T-helper 17 cell (primary cell): ENCODE data around the gene MYH3. TPM values are rescaled to one million over a fixed set of nuclear protein-coding genes. Genes with fewer than 3 reads are reported as not detected.

Experiments
- ATAC-seq: fragments of 150-1000 bp; cut with Tn5 transposase; 2 replicates; pipeline ENCODE4 v1.10.0; 2021; ENCODE audit warnings: mild to moderate bottlenecking, moderate library complexity
- DNase-seq, 3 donors: peaks; one replicate each; pipeline versions ENCODE4 v3.0.0 to v3.0.0-alpha.2; 2020 to 2021
- H3K9me3 ChIP-seq: one replicate; pipeline ENCODE4 v1.7.0; 2013; ENCODE audit warnings: low read length, mild to moderate bottlenecking; ENCODE audit not compliant: control insufficient read depth, poor library complexity, severe bottlenecking
- H3K27ac Mint-ChIP-seq: one replicate; pipeline ENCODE4 v1.8.0; 2022; ENCODE audit warnings: mild to moderate bottlenecking, moderate library complexity, mixed read lengths
- H3K27me3 Mint-ChIP-seq: one replicate; pipeline ENCODE4 v1.8.0; 2022; ENCODE audit warnings: mixed read lengths
- H3K36me3 Mint-ChIP-seq: one replicate; pipeline ENCODE4 v1.8.0; 2022; ENCODE audit warnings: low read depth, mixed read lengths
- H3K4me1 Mint-ChIP-seq: one replicate; pipeline ENCODE4 v1.8.0; 2022; ENCODE audit warnings: mild to moderate bottlenecking, mixed read lengths
- H3K4me3 Mint-ChIP-seq: one replicate; pipeline ENCODE4 v1.8.0; 2022; ENCODE audit warnings: mild to moderate bottlenecking, moderate library complexity, mixed read lengths
- total RNA-seq, 4 donors: library from RNA in 2 of 4; stranded (reverse) in 2 of 4; gene quantifications; one replicate each; pipeline ENCODE4 v1.2.3 and lab custom pipeline; 2022 to 2026

The MYH3 gene
- total RNA-seq, 2 donors from 2014 or later = 2.8 to 3.2 TPM

- peak; percentile 81 for ATAC-seq
- Mint-ChIP-seq H3K4me1 (no peaks in the 10 kb centered on the region), H3K4me3 (no peak overlapping the region), H3K36me3 (no peaks in the 10 kb centered on the region), H3K27me3 (peaks cover 16% of the 10 kb centered on the region), H3K27ac (peak overlapping the region; percentile 9)
- DNase-seq = peak; percentile 15 to 43 (median 21)
- H3K9me3 ChIP-seq = no peaks in the 10 kb centered on the region
Measured at GRCh38 chr17:10618202-10618635, 38.9 kb downstream of the MYH3 start.

- Mint-ChIP-seq H3K4me1 (no peaks in the 10 kb centered on the region), H3K27me3 (peaks cover 22% of the 10 kb centered on the region), H3K36me3 (no peaks in the 10 kb centered on the region), H3K27ac (no peak overlapping the region), H3K4me3 (no peak overlapping the region)
- no peak for DNase-seq
- H3K9me3 ChIP-seq = no peaks in the 10 kb centered on the region
- ATAC-seq = no peak
Measured at GRCh38 chr17:10617120-10617505, 40.0 kb downstream of the MYH3 start.

GRCh38 chr17:10616502-10617119 is 40.5 kb downstream of the MYH3 start:
- no peak overlapping the region for H3K4me3 Mint-ChIP-seq
- H3K4me1 Mint-ChIP-seq = no peaks in the 10 kb centered on the region
- H3K27ac Mint-ChIP-seq = no peak overlapping the region
- H3K9me3 ChIP-seq = no peaks in the 10 kb centered on the region
- H3K36me3 Mint-ChIP-seq = no peaks in the 10 kb centered on the region
- ATAC-seq (peak; percentile 83), DNase-seq (peak; percentile 42 to 59 (median 44))
- peaks cover 22% of the 10 kb centered on the region for H3K27me3 Mint-ChIP-seq

- no peak for DNase-seq
- H3K9me3 ChIP-seq = no peaks in the 10 kb centered on the region
- Mint-ChIP-seq H3K27me3 (peaks cover 26% of the 10 kb centered on the region), H3K4me3 (no peak overlapping the region), H3K36me3 (no peaks in the 10 kb centered on the region), H3K4me1 (no peaks in the 10 kb centered on the region), H3K27ac (no peak overlapping the region)
- ATAC-seq = no peak
Measured at GRCh38 chr17:10614536-10615155, 42.5 kb downstream of the MYH3 start.

GRCh38 chr17:10613775-10614513 is 43.2 kb downstream of the MYH3 start:
- Mint-ChIP-seq H3K4me3 (no peak overlapping the region), H3K36me3 (no peaks in the 10 kb centered on the region), H3K27me3 (peaks cover 28% of the 10 kb centered on the region), H3K27ac (no peak overlapping the region), H3K4me1 (no peaks in the 10 kb centered on the region)
- no peak for DNase-seq
- no peak for ATAC-seq
- no peaks in the 10 kb centered on the region for H3K9me3 ChIP-seq

GRCh38 chr17:10612957-10613744 is 44.0 kb downstream of the MYH3 start:
- no peaks in the 10 kb centered on the region for H3K9me3 ChIP-seq
- Mint-ChIP-seq H3K4me1 (no peaks in the 10 kb centered on the region), H3K4me3 (no peak overlapping the region), H3K27ac (no peak overlapping the region), H3K36me3 (no peaks in the 10 kb centered on the region), H3K27me3 (peaks cover 28% of the 10 kb centered on the region)
- ATAC-seq (no peak), DNase-seq (no peak)

GRCh38 chr17:10610884-10611283 is 46.2 kb downstream of the MYH3 start:
- H3K36me3 Mint-ChIP-seq = no peaks in the 10 kb centered on the region
- no peak for DNase-seq
- peaks cover 28% of the 10 kb centered on the region for H3K27me3 Mint-ChIP-seq
- no peak overlapping the region for H3K27ac Mint-ChIP-seq
- no peak for ATAC-seq
- H3K9me3 ChIP-seq = no peaks in the 10 kb centered on the region
- H3K4me1 Mint-ChIP-seq = no peaks in the 10 kb centered on the region
- H3K4me3 Mint-ChIP-seq = no peak overlapping the region

- no peak overlapping the region for H3K4me3 Mint-ChIP-seq
- peaks cover 20% of the 10 kb centered on the region for H3K27me3 Mint-ChIP-seq
- H3K9me3 ChIP-seq = no peaks in the 10 kb centered on the region
- ATAC-seq (no peak), DNase-seq (no peak)
- no peaks in the 10 kb centered on the region for H3K36me3 Mint-ChIP-seq
- H3K27ac Mint-ChIP-seq = no peak overlapping the region
- no peaks in the 10 kb centered on the region for H3K4me1 Mint-ChIP-seq
Measured at GRCh38 chr17:10608244-10608643, 48.9 kb downstream of the MYH3 start.

GRCh38 chr17:10606110-10606509 is 51.0 kb downstream of the MYH3 start:
- Mint-ChIP-seq H3K4me3 (no peak overlapping the region), H3K36me3 (no peaks in the 10 kb centered on the region), H3K4me1 (peaks cover 2% of the 10 kb centered on the region), H3K27ac (peak overlapping the region; percentile 41), H3K27me3 (peaks cover 29% of the 10 kb centered on the region)
- ATAC-seq (no peak), DNase-seq (no peak)
- H3K9me3 ChIP-seq = no peaks in the 10 kb centered on the region

GRCh38 chr17:10605221-10605783 is 51.8 kb downstream of the MYH3 start:
- Mint-ChIP-seq H3K27me3 (peaks cover 32% of the 10 kb centered on the region), H3K4me3 (no peak overlapping the region), H3K4me1 (peaks cover 2% of the 10 kb centered on the region), H3K27ac (peak overlapping the region; percentile 41), H3K36me3 (no peaks in the 10 kb centered on the region)
- no peaks in the 10 kb centered on the region for H3K9me3 ChIP-seq
- DNase-seq (no peak), ATAC-seq (no peak)

GRCh38 chr17:10604521-10604920 is 52.6 kb downstream of the MYH3 start:
- peaks cover 35% of the 10 kb centered on the region for H3K27me3 Mint-ChIP-seq
- H3K36me3 Mint-ChIP-seq = no peaks in the 10 kb centered on the region
- no peak for ATAC-seq
- peaks cover 2% of the 10 kb centered on the region for H3K4me1 Mint-ChIP-seq
- H3K27ac Mint-ChIP-seq = no peak overlapping the region
- no peaks in the 10 kb centered on the region for H3K9me3 ChIP-seq
- no peak for DNase-seq
- H3K4me3 Mint-ChIP-seq = no peak overlapping the region

GRCh38 chr17:10603931-10604330 is 53.2 kb downstream of the MYH3 start:
- Mint-ChIP-seq H3K27ac (no peak overlapping the region), H3K27me3 (peaks cover 35% of the 10 kb centered on the region), H3K4me1 (peaks cover 2% of the 10 kb centered on the region), H3K4me3 (no peak overlapping the region), H3K36me3 (no peaks in the 10 kb centered on the region)
- ATAC-seq (no peak), DNase-seq (no peak)
- H3K9me3 ChIP-seq = no peaks in the 10 kb centered on the region

GRCh38 chr17:10600571-10600970 is 56.5 kb downstream of the MYH3 start:
- DNase-seq = no peak
- no peak overlapping the region for H3K27ac Mint-ChIP-seq
- H3K4me3 Mint-ChIP-seq = no peak overlapping the region
- H3K36me3 Mint-ChIP-seq = no peaks in the 10 kb centered on the region
- H3K27me3 Mint-ChIP-seq = peaks cover 55% of the 10 kb centered on the region
- no peak for ATAC-seq
- H3K4me1 Mint-ChIP-seq = peaks cover 2% of the 10 kb centered on the region
- H3K9me3 ChIP-seq = no peaks in the 10 kb centered on the region
